AG10803 (cell line): ENCODE measurements around the gene SLC2A8.

Source experiments
- DNase-seq: peaks from one replicate; pipeline ENCODE4 v3.0.0; 2010; ENCODE audit warnings: low read depth
- H3K4me3 ChIP-seq: 2 replicates; pipeline ENCODE4 v1.5.1; 2011; ENCODE audit warnings: mild to moderate bottlenecking, low read length, control low read depth
- TF ChIP-seq, protein P1 (sequence below): conservative IDR thresholded peaks from 2 replicates; pipeline ENCODE4 v1.5.1; 2011; ENCODE audit warnings: mild to moderate bottlenecking, low read length, control low read depth, inconsistent platforms

Gene SLC2A8

DNA sequence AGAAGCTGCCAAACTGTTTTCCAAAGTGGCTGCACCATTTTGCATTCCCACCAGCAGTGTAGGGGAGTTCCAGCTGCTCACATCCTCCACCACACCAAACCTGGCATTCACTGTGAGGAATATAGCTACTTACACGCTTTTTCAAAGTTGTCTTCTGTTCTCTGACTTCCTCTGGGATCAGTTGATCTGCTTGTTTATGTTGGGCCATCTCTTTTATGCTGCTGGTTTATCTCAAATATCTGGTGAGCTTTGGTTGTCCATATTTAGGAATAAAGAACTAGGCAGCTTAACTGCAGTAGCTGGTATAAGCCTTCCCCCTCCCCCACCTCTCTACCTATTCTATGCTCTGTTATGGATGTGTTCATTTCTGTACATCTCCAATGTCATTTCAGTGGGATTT lies 18.7 kb downstream of the SLC2A8 start:
- no peak overlapping the region for H3K4me3 ChIP-seq
- DNase-seq: no peak
- TF ChIP-seq, protein P1, sequence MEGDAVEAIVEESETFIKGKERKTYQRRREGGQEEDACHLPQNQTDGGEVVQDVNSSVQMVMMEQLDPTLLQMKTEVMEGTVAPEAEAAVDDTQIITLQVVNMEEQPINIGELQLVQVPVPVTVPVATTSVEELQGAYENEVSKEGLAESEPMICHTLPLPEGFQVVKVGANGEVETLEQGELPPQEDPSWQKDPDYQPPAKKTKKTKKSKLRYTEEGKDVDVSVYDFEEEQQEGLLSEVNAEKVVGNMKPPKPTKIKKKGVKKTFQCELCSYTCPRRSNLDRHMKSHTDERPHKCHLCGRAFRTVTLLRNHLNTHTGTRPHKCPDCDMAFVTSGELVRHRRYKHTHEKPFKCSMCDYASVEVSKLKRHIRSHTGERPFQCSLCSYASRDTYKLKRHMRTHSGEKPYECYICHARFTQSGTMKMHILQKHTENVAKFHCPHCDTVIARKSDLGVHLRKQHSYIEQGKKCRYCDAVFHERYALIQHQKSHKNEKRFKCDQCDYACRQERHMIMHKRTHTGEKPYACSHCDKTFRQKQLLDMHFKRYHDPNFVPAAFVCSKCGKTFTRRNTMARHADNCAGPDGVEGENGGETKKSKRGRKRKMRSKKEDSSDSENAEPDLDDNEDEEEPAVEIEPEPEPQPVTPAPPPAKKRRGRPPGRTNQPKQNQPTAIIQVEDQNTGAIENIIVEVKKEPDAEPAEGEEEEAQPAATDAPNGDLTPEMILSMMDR: no peak

DNA sequence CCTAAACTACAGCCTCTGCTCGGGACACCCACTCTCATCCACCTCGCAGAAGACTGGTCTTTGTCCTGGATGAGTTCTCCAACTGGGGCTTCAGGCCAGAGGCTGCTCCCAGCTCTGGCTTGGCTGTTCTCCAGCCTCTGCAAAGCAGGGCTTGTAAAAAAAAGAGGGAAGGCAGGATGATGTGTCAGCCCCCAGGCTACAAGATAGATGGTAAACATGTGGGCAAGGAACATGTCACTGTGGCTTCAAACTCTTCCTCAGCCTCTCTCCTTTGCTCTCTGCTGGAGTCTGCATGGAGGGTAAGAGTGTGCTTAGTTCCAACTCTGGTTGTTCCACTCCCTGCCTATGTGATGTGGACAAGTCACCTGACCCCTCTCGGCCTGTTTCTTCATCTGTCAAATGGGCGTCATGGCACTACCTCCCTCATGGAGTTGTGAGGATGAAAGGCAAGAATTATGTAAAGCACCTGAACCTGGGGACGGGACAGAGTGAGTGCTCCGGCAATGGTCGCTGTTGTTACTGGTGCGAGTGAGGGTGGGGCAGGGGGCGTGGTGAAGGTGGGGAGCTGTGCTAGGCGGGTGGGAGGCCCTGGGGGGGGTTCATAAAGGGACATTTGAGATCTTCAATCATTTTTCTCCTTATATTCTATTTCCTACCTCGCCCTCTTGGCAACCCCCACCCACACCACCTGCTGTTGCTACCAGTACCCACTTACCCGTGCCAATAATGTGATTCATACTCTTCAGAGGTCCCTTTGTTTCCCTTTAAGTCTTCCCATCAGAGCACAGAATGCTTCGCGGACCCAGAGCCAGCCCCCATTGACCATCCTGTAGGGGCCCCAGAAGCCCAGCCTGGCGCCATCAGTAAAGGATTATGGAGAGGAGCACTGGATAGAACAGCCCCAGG lies 20.4 kb downstream of the SLC2A8 start:
- DNase-seq: peak; percentile 33
- TF ChIP-seq, protein P1: no peak
- no peak overlapping the region for H3K4me3 ChIP-seq

DNA sequence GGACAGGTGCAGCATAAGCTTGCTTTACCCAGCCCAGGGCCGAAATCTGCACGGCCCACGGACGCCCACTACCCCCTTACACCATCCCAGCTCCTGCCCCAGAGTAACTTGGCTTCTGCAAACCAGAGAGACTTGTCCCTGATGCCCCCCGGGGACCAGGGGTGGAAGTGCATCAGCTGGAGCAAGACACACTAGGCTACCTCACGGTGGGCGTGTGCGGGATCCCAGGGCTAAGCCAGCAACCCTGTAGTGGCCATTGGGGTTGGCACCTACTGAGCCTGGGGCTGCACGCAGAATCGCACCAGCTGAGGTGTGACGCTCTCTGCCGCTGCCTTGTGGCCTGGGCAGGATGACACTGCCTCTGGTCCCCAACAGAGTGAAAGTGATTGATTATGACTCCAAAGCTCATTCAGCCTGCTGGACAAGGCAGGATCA lies 21.1 kb downstream of the SLC2A8 start:
- TF ChIP-seq, protein P1: no peak
- no peak for DNase-seq
- H3K4me3 ChIP-seq: no peak overlapping the region

DNA sequence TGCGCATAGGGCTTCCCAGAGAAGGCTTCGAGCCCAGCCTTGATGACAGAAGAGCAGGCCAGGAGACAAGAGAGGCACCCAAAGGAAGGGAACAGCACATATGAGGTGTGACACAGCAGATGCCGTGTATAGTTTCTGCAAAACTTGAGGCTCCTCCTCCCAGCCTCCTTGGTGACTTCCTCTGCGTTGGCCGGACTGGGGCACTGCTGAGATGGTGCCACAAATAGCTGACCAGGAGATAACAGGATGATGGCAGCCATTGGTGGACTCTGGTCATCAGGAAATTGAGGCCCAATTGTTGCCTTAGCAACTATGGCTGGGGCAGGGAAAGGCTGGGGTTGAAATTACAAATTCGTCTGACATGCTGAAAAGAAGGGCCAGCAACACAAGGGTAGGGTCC lies 22.4 kb downstream of the SLC2A8 start:
- no peak for DNase-seq
- no peak overlapping the region for H3K4me3 ChIP-seq
- TF ChIP-seq, protein P1: no peak

DNA sequence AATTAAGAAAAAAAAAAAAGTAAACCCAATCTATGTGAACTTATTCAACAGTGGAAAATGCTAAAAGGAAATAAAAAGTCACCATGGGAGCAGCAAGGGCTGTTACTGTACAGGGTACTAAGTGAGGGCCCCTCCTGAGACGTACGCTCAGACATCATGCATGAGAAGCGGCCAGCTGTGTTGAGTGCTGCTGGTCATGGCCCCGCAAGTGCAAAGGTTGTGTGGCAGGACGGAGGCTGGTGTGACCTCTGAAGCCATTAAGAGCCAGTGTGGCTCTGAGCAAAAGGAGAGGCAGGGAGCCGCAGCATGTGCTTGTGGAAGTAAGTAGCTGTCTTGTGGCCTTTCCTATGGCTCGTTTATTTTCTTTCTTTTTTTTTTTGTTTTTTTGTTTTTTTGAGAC lies 24.1 kb downstream of the SLC2A8 start:
- no peak overlapping the region for H3K4me3 ChIP-seq
- no peak for DNase-seq
- TF ChIP-seq, protein P1: no peak

DNA sequence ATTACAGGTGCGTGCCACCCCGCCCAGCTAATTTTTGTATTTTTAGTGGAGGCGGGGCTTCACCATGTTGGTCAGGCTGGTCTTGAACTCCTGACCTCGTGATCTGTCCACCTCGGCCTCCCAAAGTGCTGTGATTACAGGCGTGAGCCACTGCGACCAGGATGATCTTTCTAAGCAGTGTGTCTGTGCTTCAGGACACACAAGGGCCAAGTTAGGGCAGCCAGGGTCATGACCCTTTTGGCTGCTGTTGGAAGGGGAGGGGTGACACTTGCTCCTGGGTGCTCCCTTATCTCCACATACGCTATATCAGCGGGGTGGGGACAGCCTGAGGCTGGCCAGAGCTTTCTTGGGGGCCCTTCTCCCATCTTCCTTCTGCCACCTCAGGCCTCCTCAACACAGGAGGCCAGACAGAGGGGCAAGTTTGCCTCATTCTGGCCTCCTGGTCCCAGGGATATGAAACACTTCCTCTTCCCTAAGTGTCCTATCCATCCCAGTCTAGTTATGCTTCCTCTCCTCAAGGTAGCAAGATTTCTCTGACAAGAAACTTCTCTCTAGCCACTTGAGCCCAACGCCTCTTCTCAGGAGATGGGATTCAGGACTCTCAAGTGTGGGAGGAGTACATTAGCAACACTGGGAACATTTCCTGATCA lies 25.3 kb downstream of the SLC2A8 start:
- TF ChIP-seq, protein P1: no peak
- DNase-seq: no peak
- H3K4me3 ChIP-seq: peak overlapping the region; percentile 96; the same call in 1 of the 2 replicates
